ENCODE data around the gene WNT4.

Gene WNT4

GRCh38 chr1:22143065-22144033 lies at the start of gene WNT4:
WNT4 (minus strand) TSS chr1:22143097; CDS start chr1:22142922, 175 bp downstream.
- H3K4me3 ChIP-seq (ENCODE audit: low read length) = no peak within 1 kb of the TSS; the same call in 1 of the 2 replicates
- TF ChIP-seq ZNF274 (IDR thresholded peaks at IDR 0.05; ENCODE audit: low read depth, low read length) = no peak

- H3K4me3 ChIP-seq (ENCODE audit: low read length) = no peak overlapping the region
- no peak for TF ChIP-seq ZNF274 (IDR thresholded peaks at IDR 0.05; ENCODE audit: low read depth, low read length)
Observed at GRCh38 chr1:22190731-22191130, 47.8 kb upstream of the WNT4 start.

DNA sequence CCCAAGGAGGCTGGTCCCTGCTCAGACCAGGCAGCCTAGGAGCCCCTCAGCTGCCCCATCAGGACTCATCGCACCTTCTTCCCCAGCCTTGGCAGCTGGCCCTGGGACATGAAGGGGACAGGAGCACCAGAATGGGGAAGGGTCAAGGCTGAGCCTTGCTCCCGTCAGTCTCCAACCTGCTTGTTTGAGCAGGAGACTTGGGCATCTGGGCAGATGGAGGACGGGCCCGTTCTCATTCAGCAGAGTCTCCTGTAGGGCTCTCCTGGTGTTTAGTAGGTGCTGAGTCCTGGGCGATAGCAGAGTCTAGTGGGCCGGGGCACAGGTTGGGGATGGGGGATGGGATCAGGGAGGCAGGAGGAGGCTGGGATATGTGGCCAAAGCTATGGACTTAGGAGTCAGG lies 47.4 kb upstream of the WNT4 start:
- no peak for TF ChIP-seq ZNF274 (IDR thresholded peaks at IDR 0.05; ENCODE audit: low read depth, low read length)
- H3K4me3 ChIP-seq (ENCODE audit: low read length) = no peak overlapping the region

- H3K4me3 ChIP-seq (ENCODE audit: low read length) = no peak overlapping the region
- TF ChIP-seq ZNF274 (IDR thresholded peaks at IDR 0.05; ENCODE audit: low read depth, low read length) = no peak
Observed at GRCh38 chr1:22189619-22190018, 46.7 kb upstream of the WNT4 start.

DNA sequence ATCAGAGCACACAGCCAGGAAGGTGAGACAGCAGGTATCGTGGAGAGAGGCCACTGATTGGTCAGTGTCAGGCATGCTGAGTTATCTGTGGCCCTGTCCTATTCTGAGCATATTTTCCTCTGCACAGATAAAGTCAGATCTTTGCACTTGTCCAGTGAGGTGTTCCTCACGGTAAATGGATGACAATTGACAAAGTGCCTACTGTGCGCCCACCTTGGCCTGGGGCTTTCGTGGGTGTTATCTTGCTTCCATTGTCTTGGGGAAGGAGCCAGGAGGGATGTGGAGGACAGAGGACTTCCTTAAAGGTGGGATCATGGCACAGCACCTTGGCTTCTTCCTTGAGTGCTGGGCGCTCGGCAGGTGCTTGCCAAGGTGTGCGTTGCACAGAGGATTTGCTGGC lies 46.0 kb upstream of the WNT4 start:
- no peak for TF ChIP-seq ZNF274 (IDR thresholded peaks at IDR 0.05; ENCODE audit: low read depth, low read length)
- no peak overlapping the region for H3K4me3 ChIP-seq (ENCODE audit: low read length)

DNA sequence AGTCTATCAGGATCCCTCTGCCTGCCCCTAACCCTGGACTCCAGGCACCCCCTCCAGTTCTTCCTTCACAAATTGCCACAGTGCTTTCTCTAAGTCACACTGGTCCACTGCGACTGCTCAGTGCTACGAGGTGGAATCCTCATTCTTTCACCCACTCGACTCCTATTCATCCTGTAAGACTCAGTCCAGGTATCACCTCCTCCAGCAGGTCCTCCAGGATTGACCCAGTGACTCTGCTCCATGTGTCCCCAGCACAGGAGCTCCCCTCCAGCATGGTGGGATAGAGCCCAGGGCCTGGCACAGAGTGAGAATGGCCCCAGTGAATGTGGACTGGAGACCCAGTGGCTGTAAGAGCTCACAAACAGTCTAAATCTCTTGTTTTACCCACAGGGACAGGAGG lies 45.5 kb upstream of the WNT4 start:
- H3K4me3 ChIP-seq (ENCODE audit: low read length) = no peak overlapping the region
- no peak for TF ChIP-seq ZNF274 (IDR thresholded peaks at IDR 0.05; ENCODE audit: low read depth, low read length)

GRCh38 chr1:22186311-22186710 lies 43.4 kb upstream of the WNT4 start:
- H3K4me3 ChIP-seq (ENCODE audit: low read length) = no peak overlapping the region
- no peak for TF ChIP-seq ZNF274 (IDR thresholded peaks at IDR 0.05; ENCODE audit: low read depth, low read length)

DNA sequence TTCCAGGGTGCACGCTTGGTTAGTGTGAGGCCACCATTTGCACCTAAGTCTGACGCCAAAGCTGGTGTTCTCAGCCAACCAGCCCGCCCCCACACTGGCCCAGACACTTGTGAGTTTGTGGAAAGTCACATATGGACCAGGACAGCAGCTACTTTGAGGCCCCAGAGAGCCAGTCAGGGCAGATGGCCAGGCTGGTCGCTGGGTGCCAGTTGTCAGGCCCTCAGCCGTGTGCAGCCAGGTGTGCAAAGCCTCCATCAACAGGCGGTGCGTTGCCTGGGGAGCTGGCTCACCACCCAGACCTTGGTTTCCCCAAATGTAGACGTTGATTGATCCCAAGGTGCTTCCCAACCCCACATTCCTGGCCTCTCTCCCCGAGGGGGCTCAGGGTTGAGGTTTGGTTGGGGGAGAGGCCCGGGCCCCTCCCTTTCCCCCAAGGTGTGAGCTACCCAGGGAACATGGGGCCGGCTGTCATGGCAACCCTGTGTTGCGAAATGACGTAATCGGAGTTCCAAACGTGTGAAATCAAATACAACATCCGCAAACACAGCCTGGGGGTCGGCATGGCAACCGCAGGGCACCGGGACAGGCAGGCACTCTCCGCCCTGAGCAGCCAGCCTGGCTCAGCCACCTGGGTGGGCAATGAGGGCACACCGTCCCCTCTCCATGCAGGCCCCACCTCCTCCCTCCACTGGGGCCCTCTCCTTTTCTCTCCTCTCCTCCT lies 42.2 kb upstream of the WNT4 start:
- no peak for TF ChIP-seq ZNF274 (IDR thresholded peaks at IDR 0.05; ENCODE audit: low read depth, low read length)
- H3K4me3 ChIP-seq (ENCODE audit: low read length) = no peak overlapping the region

DNA sequence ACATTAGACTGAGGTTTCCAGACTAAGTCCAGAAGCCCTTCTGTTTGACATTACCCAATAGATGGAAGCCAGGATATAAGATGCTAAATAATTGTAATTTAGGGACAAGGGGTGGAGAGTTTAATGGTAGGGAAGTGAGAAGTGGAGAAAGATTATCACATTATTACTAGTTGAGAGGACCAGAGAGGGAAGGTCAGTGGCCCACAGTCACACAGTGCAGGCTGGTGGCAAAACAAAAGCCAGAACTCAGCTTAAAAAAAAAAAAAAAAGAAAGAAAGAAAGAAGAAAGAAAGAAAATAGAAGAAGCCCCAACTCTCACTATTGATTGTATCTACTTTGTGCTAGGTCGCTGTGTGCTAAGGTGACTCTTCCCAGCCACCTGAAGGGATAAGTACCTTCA lies 41.6 kb upstream of the WNT4 start:
- no peak for TF ChIP-seq ZNF274 (IDR thresholded peaks at IDR 0.05; ENCODE audit: low read depth, low read length)
- no peak overlapping the region for H3K4me3 ChIP-seq (ENCODE audit: low read length)

- TF ChIP-seq ZNF274 (IDR thresholded peaks at IDR 0.05; ENCODE audit: low read depth, low read length) = no peak
- no peak overlapping the region for H3K4me3 ChIP-seq (ENCODE audit: low read length)
Observed at GRCh38 chr1:22182715-22183114, 39.8 kb upstream of the WNT4 start.

- no peak for TF ChIP-seq ZNF274 (IDR thresholded peaks at IDR 0.05; ENCODE audit: low read depth, low read length)
- H3K4me3 ChIP-seq (ENCODE audit: low read length) = no peak overlapping the region
Observed at GRCh38 chr1:22179197-22179803, 36.4 kb upstream of the WNT4 start.

- no peak for TF ChIP-seq ZNF274 (IDR thresholded peaks at IDR 0.05; ENCODE audit: low read depth, low read length)
- H3K4me3 ChIP-seq (ENCODE audit: low read length) = no peak overlapping the region
Observed at GRCh38 chr1:22177354-22178003, 34.6 kb upstream of the WNT4 start.

GRCh38 chr1:22176258-22176657 lies 33.4 kb upstream of the WNT4 start:
- no peak for TF ChIP-seq ZNF274 (IDR thresholded peaks at IDR 0.05; ENCODE audit: low read depth, low read length)
- no peak overlapping the region for H3K4me3 ChIP-seq (ENCODE audit: low read length)
